ENCODE measurements around the gene SLC24A4.

DNA sequence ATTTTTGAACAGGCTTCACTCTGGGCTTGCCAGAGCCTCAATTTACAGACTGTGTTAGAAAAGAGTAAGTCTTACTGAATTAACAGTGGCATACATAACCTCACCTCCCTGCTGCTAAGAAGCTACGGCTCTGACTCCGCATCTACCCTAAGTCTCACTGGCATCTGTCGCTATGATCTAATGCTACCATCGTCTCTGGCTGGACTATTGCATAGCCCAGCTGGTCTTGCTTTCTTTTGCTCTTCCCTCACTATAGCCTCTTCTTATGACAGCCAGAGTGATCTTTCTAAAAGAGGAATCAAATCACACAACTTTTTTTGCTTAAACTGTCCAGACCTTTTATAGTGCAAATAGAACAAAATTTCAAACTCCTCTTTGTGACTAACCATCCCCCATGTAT is 81.1 kb downstream of the SLC24A4 start:
- TF ChIP-seq CTCF (IDR thresholded peaks at IDR 0.05; ENCODE audit: low read depth, low read length, poor library complexity, severe bottlenecking) (no peak), EZH2phosphoT487 (IDR thresholded peaks at IDR 0.05; ENCODE audit: borderline replicate concordance, low read length) (no peak)
